H1 (cell line): ENCODE results near the gene FGFRL1.

Experiments
- CTCF ChIP-seq, 3 experiments: IDR thresholded peaks; 1 replicate in 2 of 3; 2 replicates in 1 of 3; pipeline versions ENCODE4 v1.5.1 to v1.6.1; 2011; ENCODE audit warnings: low read length in 3 of 3, mild to moderate bottlenecking in 3 of 3, inconsistent platforms in 2 of 3, low read depth in 1 of 3, moderate library complexity in 1 of 3; ENCODE audit not compliant: insufficient read depth in 1 of 3; ENCODE audit errors: control extremely low read depth in 1 of 3
- KDM1A ChIP-seq: fragments of 200-600, 300-600 bp; sonication (generic); IDR thresholded peaks from 2 replicates; pipeline ENCODE4 v1.7.1; 2016; ENCODE audit warnings: mild to moderate bottlenecking, low read length, borderline replicate concordance
- POLR2AphosphoS5 ChIP-seq: IDR thresholded peaks from 2 replicates; pipeline ENCODE4 v1.6.1; 2011; ENCODE audit warnings: low read depth, low read length
- YY1 ChIP-seq: IDR thresholded peaks from 2 replicates; pipeline ENCODE4 v1.6.1; 2011; ENCODE audit warnings: low read depth, mild to moderate bottlenecking, low read length

- no peak for TF ChIP-seq KDM1A
- no peak for TF ChIP-seq CTCF (IDR thresholded peaks at IDR 0.05; ENCODE audit: control extremely low read depth in 1 of 3, insufficient read depth in 1 of 3, low read depth in 1 of 3, low read length in 3 of 3)
- TF ChIP-seq POLR2AphosphoS5, result no peak
- no peak for TF ChIP-seq YY1
These were observed 2.4 kb upstream of the FGFRL1 start for GRCh38 chr4:1008840-1009541.
